ENCODE measurements around the gene MRAS. TPM values are rescaled to one million over a fixed set of nuclear protein-coding genes. Genes with fewer than 3 reads are reported as not detected.

MRAS gene
- total and polyA plus RNA-seq, 2 of the 8 experiments (the other 6 are each of a cell fraction or from before 2014, with no cell fraction given), result 10.6 to 16.2 TPM

- 0 out of 2 replicates have a peak, but pooled peaks have one; percentile 14 for TF ChIP-seq SP1 (IDR thresholded peaks at IDR 0.05; ENCODE audit: low read depth, low read length)
These were observed 60.6 kb downstream of the MRAS start (continued) for GRCh38 chr3:138408751-138409570.
